A549 (cell line): ENCODE measurements around the gene RERE. TPM values are rescaled to one million over a fixed set of nuclear protein-coding genes. Genes with fewer than 3 reads are reported as not detected.

Source experiments
- ATAC-seq, 2 experiments: fragments of 200-7000 bp in 1 of 2; fragments of >200 bp in 1 of 2; cut with Nextera tagmentation in 1 of 2; cut with Tn5 transposase in 1 of 2; 3 replicates each; pipeline versions ENCODE4 v1.8.0 to v1.9.1; 2018 to 2020; ENCODE audit warnings: mild to moderate bottlenecking in 1 of 2, moderate library complexity in 1 of 2
- CTCF ChIA-PET: fragments of 300-600 bp; sonication (Branson Sonifier 250); formaldehyde crosslinking; extraction: SDS; loops from one replicate; lab custom pipeline; 2021; ENCODE audit warnings: antibody characterized with exemption, inconsistent platforms; lab: Yijun Ruan, JAX
- POLR2A ChIA-PET: fragments of 350-600 bp; formaldehyde crosslinking; extraction: SDS; loops from one replicate; lab custom pipeline; 2021; ENCODE audit warnings: antibody characterized with exemption, inconsistent platforms; lab: Yijun Ruan, JAX
- DNase-seq, 2 experiments: peaks; one replicate each; pipeline versions ENCODE4 v3.0.0 to v3.0.0-alpha.2; 2011 to 2016; ENCODE audit warnings: low read depth in 1 of 2, low spot score in 1 of 2
- FAIRE-seq: peaks from 2 replicates; lab custom pipeline; 2011; peaks lifted over from hg19 to GRCh38; lab: Jason Lieb, UNC
- H3K27ac ChIP-seq, 2 experiments: fragments of >200 bp; sonication (Bioruptor Twin); formaldehyde crosslinking; 3 replicates each; pipeline ENCODE4 v1.5.1; 2016 to 2017
- H3K4me1 ChIP-seq: fragments of >200 bp; sonication (Bioruptor Twin); formaldehyde crosslinking; 3 replicates; pipeline ENCODE4 v1.6.1; 2016
- H3K4me2 ChIP-seq: fragments of >200 bp; sonication (Bioruptor Twin); formaldehyde crosslinking; 3 replicates; pipeline ENCODE4 v1.6.1; 2016
- H3K4me3 ChIP-seq: fragments of >200 bp; sonication (Bioruptor Twin); formaldehyde crosslinking; 3 replicates; pipeline ENCODE4 v1.5.1; 2016
- H3K9me3 ChIP-seq: fragments of >200 bp; sonication (Bioruptor Twin); formaldehyde crosslinking; 3 replicates; pipeline ENCODE4 v1.6.1; 2016
- ATOH8 ChIP-seq: fragments of 250-450 bp; sonication (Bioruptor Pico); IDR thresholded peaks from 2 replicates; pipeline ENCODE4 v1.5.0; 2020; ENCODE audit warnings: low read depth, mild to moderate bottlenecking, moderate library complexity
- CBX2 ChIP-seq: fragments of 200-600 bp; sonication (generic); IDR thresholded peaks from 2 replicates; pipeline ENCODE4 v1.6.1; 2016; ENCODE audit warnings: low read depth, mild to moderate bottlenecking, borderline replicate concordance
- CBX8 ChIP-seq: fragments of 200-600 bp; sonication (generic); IDR thresholded peaks from 2 replicates; pipeline ENCODE4 v1.6.1; 2016
- CHD2 ChIP-seq: fragments of 150-350 bp; IDR thresholded peaks from 2 replicates; pipeline ENCODE4 v1.6.1; 2014; ENCODE audit warnings: low read length; ENCODE audit not compliant: partially characterized antibody
- CHD4 ChIP-seq: fragments of 200-600 bp; sonication (generic); IDR thresholded peaks from 2 replicates; pipeline ENCODE4 v1.6.1; 2016; ENCODE audit warnings: antibody characterized with exemption, mild to moderate bottlenecking, borderline replicate concordance
- EHF ChIP-seq: fragments of 250-450 bp; sonication (Bioruptor Pico); IDR thresholded peaks from 2 replicates; pipeline ENCODE4 v1.5.0; 2020; ENCODE audit warnings: mild to moderate bottlenecking
- EP300 ChIP-seq, 2 experiments: fragments of >200 bp; sonication (Bioruptor Twin); formaldehyde crosslinking; IDR thresholded peaks; 2 replicates in 1 of 2; 3 replicates in 1 of 2; pipeline ENCODE4 v1.6.1; 2016 to 2017
- ESRRA ChIP-seq: fragments of 150-350 bp; IDR thresholded peaks from 2 replicates; pipeline ENCODE4 v1.6.1; 2014; ENCODE audit warnings: mild to moderate bottlenecking, low read length, borderline replicate concordance
- FOSB ChIP-seq: fragments of 250-450 bp; sonication (Bioruptor Pico); IDR thresholded peaks from 2 replicates; pipeline ENCODE4 v1.5.0; 2020; ENCODE audit warnings: mild to moderate bottlenecking, moderate library complexity
- FOSL2 ChIP-seq, 2 experiments: fragments of 450-650 bp in 1 of 2; fragments of >200 bp in 1 of 2; sonication (Bioruptor Twin) in 1 of 2; formaldehyde crosslinking; IDR thresholded peaks; 2 replicates each; pipeline versions ENCODE4 v1.5.0 to v1.6.1; 2016 to 2020; ENCODE audit warnings: mild to moderate bottlenecking in 1 of 2, moderate library complexity in 1 of 2
- HMGXB4 ChIP-seq: fragments of 250-450 bp; sonication (Bioruptor Pico); IDR thresholded peaks from 2 replicates; pipeline ENCODE4 v1.5.0; 2021; ENCODE audit warnings: mild to moderate bottlenecking, moderate library complexity, borderline replicate concordance
- HOXB13 ChIP-seq: fragments of 250-450 bp; sonication (Bioruptor Pico); IDR thresholded peaks from 2 replicates; pipeline ENCODE4 v1.5.0; 2020; ENCODE audit warnings: low read depth, mild to moderate bottlenecking, moderate library complexity
- JUN ChIP-seq, 2 experiments: fragments of >200 bp; sonication (Bioruptor Twin); formaldehyde crosslinking; IDR thresholded peaks; 2 replicates in 1 of 2; 3 replicates in 1 of 2; pipeline ENCODE4 v1.6.1; 2016 to 2017
- JUNB ChIP-seq: fragments of >200 bp; sonication (Bioruptor Twin); formaldehyde crosslinking; IDR thresholded peaks from 2 replicates; pipeline ENCODE4 v1.6.1; 2016
- MAFK ChIP-seq: fragments of 450-650 bp; IDR thresholded peaks from 2 replicates; pipeline ENCODE4 v1.6.1; 2014; ENCODE audit not compliant: partially characterized antibody
- NFE2L2 ChIP-seq: fragments of 150-350 bp; conservative IDR thresholded peaks from 2 replicates; pipeline ENCODE4 v1.6.1; 2014; ENCODE audit warnings: low read length
- NR3C1 ChIP-seq: fragments of >200 bp; sonication (Bioruptor Twin); formaldehyde crosslinking; IDR thresholded peaks from 3 replicates; pipeline ENCODE4 v1.6.1; 2017
- PBX3 ChIP-seq: IDR thresholded peaks from 2 replicates; pipeline ENCODE4 v1.6.1; 2012
- PHF8 ChIP-seq: fragments of 200-600 bp; sonication (generic); IDR thresholded peaks from 2 replicates; pipeline ENCODE4 v1.6.1; 2016; ENCODE audit warnings: low read depth, mild to moderate bottlenecking, antibody characterized with exemption, moderate library complexity, borderline replicate concordance
- POLR2A ChIP-seq: IDR thresholded peaks from 2 replicates; pipeline ENCODE4 v1.6.1; 2012; ENCODE audit warnings: mild to moderate bottlenecking, low read length
- POLR2AphosphoS2 ChIP-seq: conservative IDR thresholded peaks from 2 replicates; pipeline ENCODE4 v1.6.1; 2012; ENCODE audit warnings: low read length, improper control_type of control experiment, inconsistent platforms
- RAD21 ChIP-seq, 2 experiments: fragments of >200 bp in 1 of 2; sonication (Bioruptor Twin) in 1 of 2; formaldehyde crosslinking in 1 of 2; IDR thresholded peaks in 1 of 2; conservative IDR thresholded peaks in 1 of 2; 2 replicates in 1 of 2; 3 replicates in 1 of 2; pipeline ENCODE4 v1.6.1; 2012 to 2018; ENCODE audit warnings: inconsistent platforms in 1 of 2
- RARB ChIP-seq: fragments of 250-450 bp; sonication (Bioruptor Pico); IDR thresholded peaks from 2 replicates; pipeline ENCODE4 v1.8.0; 2021; ENCODE audit warnings: mild to moderate bottlenecking, moderate library complexity
- RCOR1 ChIP-seq: fragments of 150-350 bp; IDR thresholded peaks from 2 replicates; pipeline ENCODE4 v1.6.1; 2014; ENCODE audit warnings: antibody characterized with exemption, low read length, low read depth
- REST ChIP-seq: fragments of 200-600 bp; sonication (generic); IDR thresholded peaks from 2 replicates; pipeline ENCODE4 v1.6.1; 2016; ENCODE audit warnings: antibody characterized with exemption, mild to moderate bottlenecking, moderate library complexity
- SREBF2 ChIP-seq: fragments of 450-650 bp; IDR thresholded peaks from 2 replicates; pipeline ENCODE4 v1.6.1; 2014; ENCODE audit warnings: mild to moderate bottlenecking, moderate library complexity
- TP53 ChIP-seq: fragments of 250-450 bp; sonication (Bioruptor Pico); IDR thresholded peaks from 2 replicates; pipeline ENCODE4 v1.5.0; 2021; ENCODE audit warnings: mild to moderate bottlenecking, moderate library complexity
- USF2 ChIP-seq: fragments of 450-650 bp; IDR thresholded peaks from 2 replicates; pipeline ENCODE4 v1.6.1; 2014; ENCODE audit warnings: antibody characterized with exemption
- WGBS: methylation state at CpG from one replicate; pipeline ENCODE4 v1.1.6; 2017; ENCODE audit errors: missing lambda C conversion rate; 5-methylcytosine and 5-hydroxymethylcytosine counted together
- polyA plus RNA-seq, 4 experiments: library from polyadenylated mRNA; depleted of rRNA in 3 of 4; stranded (reverse); fragments of >200 nt; fragmentation: RNase III in 1 of 4; extraction: RNeasy Plus Mini Kit Qiagen cat#74134 plus additional on column Dnase treatment in 1 of 4; gene quantifications; 2 replicates in 3 of 4; 3 replicates in 1 of 4; pipeline ENCODE4 v1.2.3, GENCODE V29; 2011 to 2017

RERE gene
- polyA plus RNA-seq, 2 of the 4 experiments (the other 2 are of a cell fraction): 12.6 to 28.6 TPM

- POLR2A ChIA-PET: no interaction called here
- WGBS: 77% methylated on average over 1 of the region's 1 CpG
- Histone ChIP-seq H3K4me2 (no peak overlapping the region), H3K27ac (no peak overlapping the region), H3K4me3 (no peak overlapping the region), H3K4me1 (peaks cover 17% of the 10 kb centered on the region; the same call in 2 of the 3 replicates), H3K9me3 (0 out of 3 replicates have a peak, but pooled peaks cover 5% of the 10 kb centered on the region)
- CTCF ChIA-PET: no interaction called here
- DNase-seq (no peak), ATAC-seq (no peak), FAIRE-seq (no peak)
- TF ChIP-seq CHD2: no peak
- TF ChIP-seq POLR2A: no peak
- no peak for TF ChIP-seq POLR2AphosphoS2
- no peak for TF ChIP-seq ESRRA
- no peak for TF ChIP-seq NFE2L2
- TF ChIP-seq RARB (CRISPR knock-in tag): no peak
- no peak for TF ChIP-seq ATOH8 (CRISPR knock-in tag)
- TF ChIP-seq RCOR1: no peak
- TF ChIP-seq HMGXB4 (CRISPR knock-in tag): no peak
- TF ChIP-seq RAD21 (conservative IDR thresholded peaks at IDR 0.05 in 1 of 2, IDR thresholded peaks at IDR 0.05 in 1 of 2): no peak
- no peak for TF ChIP-seq PHF8
- TF ChIP-seq EP300 (IDR thresholded peaks at IDR 0.05): no peak
Measured at GRCh38 chr1:8544644-8545043, 272.8 kb downstream of the RERE start.

GRCh38 chr1:8543965-8544364 is 273.5 kb downstream of the RERE start:
- DNase-seq (no peak), ATAC-seq (no peak), FAIRE-seq (no peak)
- no peak overlapping the region for H3K4me2 ChIP-seq
- TF ChIP-seq CHD4 (no peak), TP53 (CRISPR knock-in tag) (no peak), JUN (IDR thresholded peaks at IDR 0.05) (no peak)
- H3K27ac ChIP-seq: no peak overlapping the region
- POLR2A ChIA-PET: no interaction called here
- H3K4me1 ChIP-seq: peaks cover 17% of the 10 kb centered on the region; the same call in 2 of the 3 replicates
- no peak overlapping the region for H3K4me3 ChIP-seq
- CTCF ChIA-PET: no interaction called here
- H3K9me3 ChIP-seq: 0 out of 3 replicates have a peak, but pooled peaks cover 5% of the 10 kb centered on the region

GRCh38 chr1:8541961-8542521 is 275.4 kb downstream of the RERE start:
- POLR2A ChIA-PET: no interaction called here
- no peak for FAIRE-seq
- TF ChIP-seq PBX3 (no peak), HOXB13 (CRISPR knock-in tag) (no peak), EHF (no peak), FOSL2 (IDR thresholded peaks at IDR 0.05) (no peak), FOSL2 (CRISPR knock-in tag; IDR thresholded peaks at IDR 0.05) (no peak), FOSB (no peak), CBX8 (no peak), REST (no peak), SREBF2 (no peak), NR3C1 (no peak), RARB (CRISPR knock-in tag) (no peak), USF2 (no peak), MAFK (no peak), CBX2 (no peak), JUNB (no peak)

More at GRCh38 chr1:8541961-8542521, 275.4 kb downstream of the RERE start:
- 93% methylated on average over 8 of the region's 8 CpGs for WGBS
- no peak overlapping the region for H3K4me3 ChIP-seq
- H3K4me2 ChIP-seq: no peak overlapping the region
- H3K9me3 ChIP-seq: 0 out of 3 replicates have a peak, but pooled peaks cover 5% of the 10 kb centered on the region
- no peak for DNase-seq
- CTCF ChIA-PET: interaction anchor here (1.0 to 1.4 kb wide), 2 partner anchors 9 to 16 kb away, joined by 3 to 4 read pairs; no protein-coding TSS in a partner anchor
- no peak for ATAC-seq
- H3K4me1 ChIP-seq: peaks cover 9% of the 10 kb centered on the region; the same call in 2 of the 3 replicates
- H3K27ac ChIP-seq: no peak overlapping the region
